Endothelial cell (in vitro differentiated cells): ENCODE data around the gene SAV1. TPM values are rescaled to one million over a fixed set of nuclear protein-coding genes. Genes with fewer than 3 reads are reported as not detected.

Source experiments
- DNase-seq: peaks from one replicate; pipeline ENCODE4 v3.0.0; 2021; ENCODE audit warnings: low spot score
- H3K27ac Mint-ChIP-seq: one replicate; pipeline ENCODE4 v1.8.0; 2021; ENCODE audit warnings: mixed read lengths, inconsistent platforms; ENCODE audit not compliant: unreplicated experiment
- H3K27me3 Mint-ChIP-seq: one replicate; pipeline ENCODE4 v1.8.0; 2021; ENCODE audit warnings: mild to moderate bottlenecking, moderate library complexity, mixed read lengths, inconsistent platforms; ENCODE audit not compliant: unreplicated experiment
- H3K36me3 Mint-ChIP-seq: one replicate; pipeline ENCODE4 v1.8.0; 2021; ENCODE audit warnings: mild to moderate bottlenecking, low read depth, mixed read lengths, inconsistent platforms; ENCODE audit not compliant: unreplicated experiment
- H3K4me1 Mint-ChIP-seq: one replicate; pipeline ENCODE4 v1.8.0; 2021; ENCODE audit warnings: mild to moderate bottlenecking, mixed read lengths, inconsistent platforms; ENCODE audit not compliant: unreplicated experiment
- H3K4me3 Mint-ChIP-seq: one replicate; pipeline ENCODE4 v1.8.0; 2021; ENCODE audit warnings: mild to moderate bottlenecking, mixed read lengths, inconsistent platforms; ENCODE audit not compliant: unreplicated experiment
- H3K9me3 Mint-ChIP-seq: one replicate; pipeline ENCODE4 v1.8.0; 2021; ENCODE audit warnings: mixed read lengths, inconsistent platforms; ENCODE audit not compliant: unreplicated experiment
- total RNA-seq: library from RNA; stranded (reverse); fragmentation: NEBNext Ultra II Directional; extraction: Animal tissue kit (Norgen Biotek cat#: 25700); gene quantifications from one replicate; pipeline ENCODE4 v1.2.1, GENCODE V29; 2021; ENCODE audit not compliant: unreplicated experiment
- TF ChIP-seq, protein P1 (sequence below): fragments of 200-600 bp; sonication (generic); IDR thresholded peaks from one replicate; pipeline ENCODE4 v1.5.0; 2021; ENCODE audit warnings: antibody characterized with exemption; ENCODE audit not compliant: unreplicated experiment

SAV1 gene
- total RNA-seq, 1 donor from 2014 or later, result 24.0 TPM

GRCh38 chr14:50679674-50680073, 11.6 kb upstream of the SAV1 start:
- Mint-ChIP-seq H3K27ac (no peak overlapping the region), H3K4me3 (no peak overlapping the region), H3K36me3 (no peaks in the 10 kb centered on the region), H3K4me1 (peaks cover 21% of the 10 kb centered on the region), H3K9me3 (no peaks in the 10 kb centered on the region), H3K27me3 (peaks cover 2% of the 10 kb centered on the region)
- TF ChIP-seq, protein P1, sequence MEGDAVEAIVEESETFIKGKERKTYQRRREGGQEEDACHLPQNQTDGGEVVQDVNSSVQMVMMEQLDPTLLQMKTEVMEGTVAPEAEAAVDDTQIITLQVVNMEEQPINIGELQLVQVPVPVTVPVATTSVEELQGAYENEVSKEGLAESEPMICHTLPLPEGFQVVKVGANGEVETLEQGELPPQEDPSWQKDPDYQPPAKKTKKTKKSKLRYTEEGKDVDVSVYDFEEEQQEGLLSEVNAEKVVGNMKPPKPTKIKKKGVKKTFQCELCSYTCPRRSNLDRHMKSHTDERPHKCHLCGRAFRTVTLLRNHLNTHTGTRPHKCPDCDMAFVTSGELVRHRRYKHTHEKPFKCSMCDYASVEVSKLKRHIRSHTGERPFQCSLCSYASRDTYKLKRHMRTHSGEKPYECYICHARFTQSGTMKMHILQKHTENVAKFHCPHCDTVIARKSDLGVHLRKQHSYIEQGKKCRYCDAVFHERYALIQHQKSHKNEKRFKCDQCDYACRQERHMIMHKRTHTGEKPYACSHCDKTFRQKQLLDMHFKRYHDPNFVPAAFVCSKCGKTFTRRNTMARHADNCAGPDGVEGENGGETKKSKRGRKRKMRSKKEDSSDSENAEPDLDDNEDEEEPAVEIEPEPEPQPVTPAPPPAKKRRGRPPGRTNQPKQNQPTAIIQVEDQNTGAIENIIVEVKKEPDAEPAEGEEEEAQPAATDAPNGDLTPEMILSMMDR, result no peak
- no peak for DNase-seq

DNA sequence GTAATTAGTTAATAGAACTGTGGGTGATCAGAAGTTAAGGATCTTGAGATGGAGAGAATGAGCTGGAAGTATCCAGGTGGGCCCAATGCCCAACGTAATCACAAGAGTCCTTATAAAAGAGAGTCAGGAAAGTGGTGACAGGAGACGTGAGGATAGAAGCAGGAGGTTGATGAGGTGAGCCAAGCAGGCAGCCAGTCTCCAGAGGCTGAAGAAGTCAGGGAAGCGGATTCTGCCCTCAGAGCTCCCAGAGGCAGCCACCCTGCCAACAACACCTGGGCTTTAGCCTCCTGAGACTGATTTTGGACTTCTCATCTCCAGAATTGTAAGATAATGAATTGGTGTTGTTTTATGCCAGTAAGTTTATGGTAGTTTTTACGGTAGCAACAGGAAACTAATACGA, 10.1 kb upstream of the SAV1 start:
- H3K27ac Mint-ChIP-seq, result peak overlapping the region; percentile 65
- H3K27me3 Mint-ChIP-seq, result peaks cover 2% of the 10 kb centered on the region
- peaks cover 24% of the 10 kb centered on the region for H3K4me1 Mint-ChIP-seq
- H3K9me3 Mint-ChIP-seq, result no peaks in the 10 kb centered on the region
- no peak for DNase-seq
- H3K4me3 Mint-ChIP-seq, result no peak overlapping the region
- no peaks in the 10 kb centered on the region for H3K36me3 Mint-ChIP-seq
- TF ChIP-seq, protein P1, result no peak

DNA sequence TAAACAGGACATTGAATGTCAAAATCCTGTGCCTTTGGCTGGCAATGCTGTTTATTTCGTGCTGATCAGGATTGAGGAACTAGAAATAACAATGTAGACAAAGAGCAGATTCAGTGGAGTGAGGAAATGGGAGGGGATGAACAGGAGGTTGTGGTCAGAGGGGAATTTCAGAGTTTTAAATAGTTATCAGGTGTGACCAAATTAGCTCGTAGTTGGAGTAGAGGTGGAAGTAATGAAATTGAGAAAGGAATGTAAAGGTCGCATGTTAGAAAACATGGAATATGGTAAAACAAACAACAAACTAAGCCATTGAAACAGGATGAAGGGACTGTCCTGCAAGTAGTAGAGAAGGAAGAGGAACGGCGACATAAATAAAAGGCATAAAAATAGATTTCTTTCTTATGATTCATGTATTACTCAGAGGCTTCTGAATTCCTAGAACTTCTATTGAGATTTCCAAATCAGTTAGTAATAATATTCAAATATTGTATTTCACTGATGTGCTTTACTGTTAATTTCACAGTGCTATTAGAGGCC, 9.5 kb upstream of the SAV1 start:
- Mint-ChIP-seq H3K27ac (peak overlapping the region; percentile 87), H3K9me3 (no peaks in the 10 kb centered on the region), H3K27me3 (peaks cover 2% of the 10 kb centered on the region), H3K4me1 (peaks cover 24% of the 10 kb centered on the region), H3K36me3 (no peaks in the 10 kb centered on the region), H3K4me3 (peak overlapping the region; percentile 2)
- no peak for DNase-seq
- TF ChIP-seq, protein P1, result no peak

DNA sequence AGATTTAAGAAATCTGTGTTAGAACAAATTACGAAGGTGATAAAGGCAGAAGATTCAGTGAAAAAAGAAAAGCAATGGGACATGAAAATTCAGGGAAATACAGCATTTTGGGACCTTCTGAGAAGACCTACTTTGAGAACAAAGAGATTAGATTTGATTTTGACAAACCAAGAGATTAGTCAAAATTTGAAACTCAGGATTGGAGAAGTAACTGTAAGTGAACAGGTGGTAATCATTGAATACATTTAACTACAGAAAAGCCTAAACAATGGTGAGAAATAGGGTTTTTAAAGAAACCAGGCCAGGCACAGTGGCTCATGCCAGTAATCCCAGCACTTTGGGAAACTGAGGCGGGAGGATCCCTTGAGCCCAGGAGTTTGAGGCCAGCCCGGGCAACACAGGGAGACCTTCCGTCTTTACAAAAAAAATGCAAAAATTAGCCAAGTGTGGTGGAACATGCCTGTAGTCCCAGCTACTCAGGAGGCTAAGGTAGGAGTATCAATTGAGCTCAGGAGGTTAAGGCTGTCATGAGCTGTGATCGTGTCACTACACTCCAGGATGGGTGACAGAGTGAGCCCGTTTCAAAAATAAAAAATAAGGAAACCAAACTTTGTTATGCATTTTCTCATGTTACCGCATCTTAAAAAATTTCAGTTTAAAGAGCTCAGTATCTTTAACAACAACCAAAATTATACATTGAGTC, 8.9 kb upstream of the SAV1 start:
- Mint-ChIP-seq H3K27me3 (peaks cover 2% of the 10 kb centered on the region), H3K27ac (peak overlapping the region; percentile 87), H3K4me1 (peaks cover 24% of the 10 kb centered on the region), H3K9me3 (no peaks in the 10 kb centered on the region), H3K36me3 (no peaks in the 10 kb centered on the region), H3K4me3 (peak overlapping the region; percentile 2)
- no peak for DNase-seq
- TF ChIP-seq, protein P1, result no peak

GRCh38 chr14:50675597-50675996, 7.5 kb upstream of the SAV1 start:
- Mint-ChIP-seq H3K4me1 (peaks cover 24% of the 10 kb centered on the region), H3K4me3 (no peak overlapping the region), H3K9me3 (no peaks in the 10 kb centered on the region), H3K27me3 (peaks cover 2% of the 10 kb centered on the region), H3K27ac (no peak overlapping the region), H3K36me3 (no peaks in the 10 kb centered on the region)
- DNase-seq, result no peak
- TF ChIP-seq, protein P1, result no peak
